IMR-90 (cell line): ENCODE measurements around the gene NTNG2. TPM values are rescaled to one million over a fixed set of nuclear protein-coding genes. Genes with fewer than 3 reads are reported as not detected.

ENCODE experiments used
- ATAC-seq: fragments of 200-7000 bp; cut with Tn5 transposase; 2 replicates; pipeline ENCODE4 v1.9.1; 2020; ENCODE audit warnings: low read depth, mild to moderate bottlenecking, moderate library complexity
- BruUV-seq: library from RNA; stranded (reverse); fragments of 400-500 nt; replicated peaks from 2 replicates; lab custom pipeline; 2021; lab: Mats Ljungman, UMichigan
- CTCF ChIA-PET: fragments of 300-600 bp; formaldehyde crosslinking; extraction: SDS; loops from one replicate; lab custom pipeline; 2021; ENCODE audit warnings: antibody characterized with exemption; lab: Yijun Ruan, JAX
- POLR2A ChIA-PET: fragments of 300-600 bp; sonication (Branson Sonifier 250); formaldehyde crosslinking; loops from one replicate; lab custom pipeline; 2022; ENCODE audit warnings: antibody characterized with exemption; ENCODE audit not compliant: unreplicated experiment; lab: Charles Lee
- DNase-seq: peaks from one replicate; pipeline ENCODE4 v3.0.0; 2013
- H2AFZ ChIP-seq: replicated peaks from 2 replicates; pipeline ENCODE3; 2013; ENCODE audit warnings: low read length, mild to moderate bottlenecking; ENCODE audit not compliant: poor library complexity
- H2AK5ac ChIP-seq: 2 replicates; pipeline ENCODE4 v1.6.1; 2013; ENCODE audit warnings: low read depth, low read length, inconsistent platforms
- H2AK9ac ChIP-seq: replicated peaks from 2 replicates; pipeline ENCODE3; 2013; ENCODE audit warnings: mild to moderate bottlenecking, low read depth, low read length, moderate library complexity; ENCODE audit not compliant: poor library complexity
- H2BK120ac ChIP-seq: 2 replicates; pipeline ENCODE4 v1.6.1; 2013; ENCODE audit warnings: low read depth, low read length, inconsistent platforms
- H2BK15ac ChIP-seq: 3 replicates; pipeline ENCODE4 v1.6.1; 2013; ENCODE audit warnings: low read depth, low read length, inconsistent platforms
- H2BK20ac ChIP-seq: 2 replicates; pipeline ENCODE4 v1.6.1; 2013; ENCODE audit warnings: low read depth, mild to moderate bottlenecking, inconsistent platforms, low read length, moderate library complexity
- H2BK5ac ChIP-seq: 2 replicates; pipeline ENCODE4 v1.6.1; 2013; ENCODE audit warnings: mild to moderate bottlenecking, low read depth, low read length, inconsistent platforms; ENCODE audit not compliant: poor library complexity, severe bottlenecking
- H3K14ac ChIP-seq: replicated peaks from 2 replicates; pipeline ENCODE4 v1.6.1; 2013; ENCODE audit warnings: low read depth, low read length, inconsistent platforms
- H3K18ac ChIP-seq: 2 replicates; pipeline ENCODE4 v1.6.1; 2013; ENCODE audit warnings: low read depth, low read length, control low read depth
- H3K23ac ChIP-seq: 2 replicates; pipeline ENCODE4 v1.6.1; 2013; ENCODE audit warnings: low read depth, low read length, inconsistent platforms
- H3K27ac ChIP-seq: 2 replicates; pipeline ENCODE4 v1.5.1; 2013; ENCODE audit warnings: mild to moderate bottlenecking, control low read depth, low read length; ENCODE audit not compliant: insufficient read depth
- H3K27me3 ChIP-seq: 2 replicates; pipeline ENCODE4 v1.6.1; 2013; ENCODE audit warnings: low read length; ENCODE audit not compliant: control insufficient read depth, insufficient read depth
- H3K36me3 ChIP-seq: 2 replicates; pipeline ENCODE4 v1.6.1; 2013; ENCODE audit warnings: low read length, mixed read lengths; ENCODE audit not compliant: control insufficient read depth, insufficient read depth
- H3K4ac ChIP-seq: 2 replicates; pipeline ENCODE4 v1.6.1; 2013; ENCODE audit warnings: low read depth, low read length, inconsistent platforms
- H3K4me1 ChIP-seq: 2 replicates; pipeline ENCODE4 v1.6.1; 2013; ENCODE audit warnings: low read length, mixed read lengths; ENCODE audit not compliant: control insufficient read depth, insufficient read depth
- H3K4me2 ChIP-seq: 2 replicates; pipeline ENCODE4 v1.6.1; 2013; ENCODE audit warnings: low read depth, mild to moderate bottlenecking, control low read depth, low read length, moderate library complexity
- H3K4me3 ChIP-seq: 2 replicates; pipeline ENCODE4 v1.5.1; 2013; ENCODE audit warnings: low read depth, mild to moderate bottlenecking, control low read depth, low read length, moderate library complexity; ENCODE audit not compliant: insufficient read depth
- H3K56ac ChIP-seq: 2 replicates; pipeline ENCODE4 v1.6.1; 2013; ENCODE audit warnings: low read length, inconsistent platforms; ENCODE audit not compliant: insufficient read depth; ENCODE audit errors: extremely low read depth
- H3K79me1 ChIP-seq, 2 experiments: 2 replicates each; pipeline ENCODE4 v1.6.1; 2013; ENCODE audit warnings: low read length in 2 of 2, inconsistent platforms in 1 of 2, low read depth in 1 of 2
- H3K9ac ChIP-seq: 2 replicates; pipeline ENCODE4 v1.6.1; 2013; ENCODE audit warnings: low read depth, low read length, control low read depth
- H3K9me1 ChIP-seq: 2 replicates; pipeline ENCODE4 v1.6.1; 2013; ENCODE audit warnings: low read length, inconsistent platforms; ENCODE audit not compliant: insufficient read depth
- H3K9me3 ChIP-seq: 2 replicates; pipeline ENCODE4 v1.6.1; 2013; ENCODE audit warnings: low read length; ENCODE audit not compliant: control insufficient read depth, insufficient read depth
- H4K20me1 ChIP-seq: 2 replicates; pipeline ENCODE4 v1.6.1; 2013; ENCODE audit warnings: low read length, inconsistent platforms; ENCODE audit not compliant: insufficient read depth
- H4K5ac ChIP-seq: 2 replicates; pipeline ENCODE4 v1.6.1; 2013; ENCODE audit warnings: mild to moderate bottlenecking, low read depth, low read length, control low read depth
- H4K8ac ChIP-seq, 2 experiments: 2 replicates each; pipeline ENCODE4 v1.6.1; 2013; ENCODE audit warnings: low read depth in 2 of 2, low read length in 2 of 2, control low read depth in 1 of 2, inconsistent platforms in 1 of 2
- H4K91ac ChIP-seq: 2 replicates; pipeline ENCODE4 v1.6.1; 2013; ENCODE audit warnings: low read depth, low read length, inconsistent platforms; ENCODE audit not compliant: insufficient read depth
- BHLHE40 ChIP-seq: fragments of 150-350 bp; IDR thresholded peaks from 2 replicates; pipeline ENCODE4 v1.6.1; 2016; ENCODE audit warnings: mild to moderate bottlenecking, low read depth, low read length
- CHD1 ChIP-seq: IDR thresholded peaks from 2 replicates; pipeline ENCODE4 v1.6.1; 2012; ENCODE audit warnings: low read depth, low read length, improper control_type of control experiment
- FOS ChIP-seq: fragments of 150-350 bp; IDR thresholded peaks from 2 replicates; pipeline ENCODE4 v1.6.1; 2016; ENCODE audit warnings: low read depth, low read length
- MAZ ChIP-seq: IDR thresholded peaks from 2 replicates; pipeline ENCODE4 v1.6.1; 2012; ENCODE audit warnings: low read depth, mild to moderate bottlenecking, low read length, improper control_type of control experiment, moderate library complexity, borderline replicate concordance
- NFE2L2 ChIP-seq: fragments of 150-350 bp; IDR thresholded peaks from 2 replicates; pipeline ENCODE4 v1.6.1; 2016; ENCODE audit warnings: low read depth, mild to moderate bottlenecking, low read length
- POLR2A ChIP-seq: IDR thresholded peaks from 2 replicates; pipeline ENCODE4 v1.6.1; 2012; ENCODE audit warnings: mild to moderate bottlenecking, low read depth, low read length
- RAD21 ChIP-seq: IDR thresholded peaks from 2 replicates; pipeline ENCODE4 v1.6.1; 2012; ENCODE audit warnings: low read length, improper control_type of control experiment
- RFX5 ChIP-seq: IDR thresholded peaks from 2 replicates; pipeline ENCODE4 v1.8.0; 2012; ENCODE audit warnings: low read depth, mild to moderate bottlenecking, low read length, moderate library complexity
- SMC3 ChIP-seq: fragments of 150-350 bp; IDR thresholded peaks from 2 replicates; pipeline ENCODE4 v1.6.1; 2016; ENCODE audit warnings: low read depth, mild to moderate bottlenecking, antibody characterized with exemption, low read length, moderate library complexity
- WGBS, 2 experiments: methylation state at CpG; one replicate each; pipeline versions ENCODE4 v1.1.5 to v1.1.7; 2013; ENCODE audit warnings: missing lambda C conversion rate in 2 of 2; ENCODE audit not compliant: insufficient read length in 1 of 2; ENCODE audit errors: extremely low coverage in 2 of 2; 5-methylcytosine and 5-hydroxymethylcytosine counted together
- dilution Hi-C: fragments of 300-500 bp; cut with HindIII; formaldehyde crosslinking; loops from one replicate; pipeline ENCODE4 v1.14.3; 2018; ENCODE audit warnings: low sequenced_read_pairs; ENCODE audit not compliant: unreplicated experiment
- in situ Hi-C: fragments of 300-500 bp; cut with MboI; formaldehyde crosslinking; loops from 3 replicates; pipeline ENCODE4 v1.14.3; 2019; ENCODE audit warnings: low sequenced_read_pairs, inconsistent platforms, mixed read lengths
- intact Hi-C: fragments of 100-400 bp; cut with micrococcal nuclease; formaldehyde crosslinking; loops from 2 replicates; pipeline ENCODE4 v1.10.0; 2022
- polyA plus RNA-seq, 3 experiments: library from polyadenylated mRNA; depleted of rRNA; stranded (reverse); fragments of >200 nt; gene quantifications; 2 replicates each; pipeline ENCODE4 v1.2.3, GENCODE V29; 2012; ENCODE audit warnings: low replicate concordance in 1 of 3
- total RNA-seq: library from RNA; depleted of rRNA; stranded (reverse); fragments of >200 nt; gene quantifications from 2 replicates; pipeline ENCODE4 v1.2.3, GENCODE V29; 2012
- TF ChIP-seq, protein P1 (sequence below): fragments of 150-350 bp; IDR thresholded peaks from 2 replicates; pipeline ENCODE4 v1.6.1; 2016; ENCODE audit warnings: low read depth, mild to moderate bottlenecking, low read length, moderate library complexity, borderline replicate concordance
- TF ChIP-seq, protein P2 (sequence below): fragments of 150-350 bp; IDR thresholded peaks from 2 replicates; pipeline ENCODE4 v1.6.1; 2017; ENCODE audit warnings: mild to moderate bottlenecking, antibody characterized with exemption, low read length, low read depth

Gene NTNG2
- total and polyA plus RNA-seq, 2 of the 4 experiments (the other 2 are of a cell fraction) = 0.54 to 0.84 TPM

DNA sequence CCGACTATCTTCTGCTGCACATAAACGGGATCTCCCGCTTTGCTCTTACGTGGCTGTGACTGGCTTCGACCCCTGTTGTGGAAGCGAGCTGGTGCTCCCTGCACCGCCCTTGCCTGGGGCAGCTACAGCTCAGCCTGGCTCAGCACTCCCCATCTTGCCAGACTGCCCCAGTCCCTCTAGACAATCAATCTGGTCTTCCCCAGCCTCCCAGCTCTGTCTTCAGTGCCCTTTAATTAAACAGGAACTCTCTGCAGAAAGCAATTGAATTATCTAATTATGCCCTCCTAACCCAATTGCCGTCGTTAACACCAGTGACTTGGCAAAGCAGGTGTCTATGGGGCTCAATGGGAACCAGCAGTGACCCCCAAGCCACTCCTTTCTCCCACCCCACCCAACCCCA, 18.9 kb upstream of the NTNG2 start:
- CTCF ChIA-PET = no interaction called here

More for the DNA sequence above, 18.9 kb upstream of the NTNG2 start:
- Histone ChIP-seq H3K27me3 (peaks cover 65% of the 10 kb centered on the region), H3K27ac (no peak overlapping the region), H3K4ac (no peak overlapping the region), H4K5ac (no peak overlapping the region), H2AFZ (peak overlapping the region; percentile 64), H2AK5ac (no peak overlapping the region), H3K4me3 (no peak overlapping the region), H3K23ac (no peak overlapping the region), H3K18ac (no peak overlapping the region), H3K14ac (no peak overlapping the region), H3K9me1 (no peaks in the 10 kb centered on the region), H4K91ac (no peak overlapping the region), H3K9me3 (no peaks in the 10 kb centered on the region), H3K56ac (no peak overlapping the region), H4K20me1 (no peaks in the 10 kb centered on the region), H2BK5ac (no peak overlapping the region), H2BK120ac (no peak overlapping the region), H3K9ac (no peak overlapping the region), H4K8ac (no peak overlapping the region), H3K4me1 (0 out of 2 replicates have a peak, but pooled peaks cover 5% of the 10 kb centered on the region), H3K36me3 (no peaks in the 10 kb centered on the region), H3K79me1 (no peaks in the 10 kb centered on the region), H2BK20ac (no peak overlapping the region), H2BK15ac (no peak overlapping the region), H3K4me2 (no peak overlapping the region), H2AK9ac (no peak overlapping the region)
- POLR2A ChIA-PET = no interaction called here
- DNase-seq (no peak), ATAC-seq (no peak)
- TF ChIP-seq RAD21 (no peak), BHLHE40 (no peak), POLR2A (no peak), MAZ (no peak), NFE2L2 (no peak), SMC3 (no peak), CHD1 (no peak), FOS (no peak), RFX5 (no peak)
- TF ChIP-seq, protein P1, sequence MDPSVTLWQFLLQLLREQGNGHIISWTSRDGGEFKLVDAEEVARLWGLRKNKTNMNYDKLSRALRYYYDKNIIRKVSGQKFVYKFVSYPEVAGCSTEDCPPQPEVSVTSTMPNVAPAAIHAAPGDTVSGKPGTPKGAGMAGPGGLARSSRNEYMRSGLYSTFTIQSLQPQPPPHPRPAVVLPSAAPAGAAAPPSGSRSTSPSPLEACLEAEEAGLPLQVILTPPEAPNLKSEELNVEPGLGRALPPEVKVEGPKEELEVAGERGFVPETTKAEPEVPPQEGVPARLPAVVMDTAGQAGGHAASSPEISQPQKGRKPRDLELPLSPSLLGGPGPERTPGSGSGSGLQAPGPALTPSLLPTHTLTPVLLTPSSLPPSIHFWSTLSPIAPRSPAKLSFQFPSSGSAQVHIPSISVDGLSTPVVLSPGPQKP = no peak
- TF ChIP-seq, protein P2, sequence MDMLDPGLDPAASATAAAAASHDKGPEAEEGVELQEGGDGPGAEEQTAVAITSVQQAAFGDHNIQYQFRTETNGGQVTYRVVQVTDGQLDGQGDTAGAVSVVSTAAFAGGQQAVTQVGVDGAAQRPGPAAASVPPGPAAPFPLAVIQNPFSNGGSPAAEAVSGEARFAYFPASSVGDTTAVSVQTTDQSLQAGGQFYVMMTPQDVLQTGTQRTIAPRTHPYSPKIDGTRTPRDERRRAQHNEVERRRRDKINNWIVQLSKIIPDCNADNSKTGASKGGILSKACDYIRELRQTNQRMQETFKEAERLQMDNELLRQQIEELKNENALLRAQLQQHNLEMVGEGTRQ = no peak
- no TSS peak for BruUV-seq
- in situ Hi-C loops = no loop called here
- intact Hi-C loops = no loop called here
- WGBS, 2 experiments = 53% methylated on average over 4 of the region's 9 CpGs; no CpG with 5 or more reads in 1 of the 2 experiments
- dilution Hi-C loops = no loop called here
